Left renal pelvis (tissue), 4 donors: Measurements from ENCODE around the gene RTKN. TPM values are rescaled to one million over a fixed set of nuclear protein-coding genes. Genes with fewer than 3 reads are reported as not detected.
A peak's percentile ranks its signal among the peaks of the same experiment; 100 is the strongest.

Experiments
- DNase-seq, 4 donors: peaks; one replicate each; pipeline ENCODE4 v3.0.0-alpha.2; 2013; ENCODE audit warnings: low read depth in 4 of 4, low spot score in 3 of 4
- polyA plus RNA-seq, 4 donors: library from polyadenylated mRNA; unstranded; fragments of 120-200 nt; gene quantifications; one replicate each; pipeline ENCODE4 v1.2.1, GENCODE V29; 2013; ENCODE audit not compliant: insufficient read length in 4 of 4

Gene RTKN
- polyA plus RNA-seq, 4 donors: 36.1 to 85.3 (median 56.9) TPM

GRCh38 chr2:74419345-74419744, 22.4 kb downstream of the RTKN start:
- DNase-seq: no peak

- DNase-seq: no peak
These were observed 23.4 kb downstream of the RTKN start for GRCh38 chr2:74418312-74418711.

- no peak for DNase-seq
These were observed 24.0 kb downstream of the RTKN start for GRCh38 chr2:74417763-74418162.

GRCh38 chr2:74417197-74417596, 24.5 kb downstream of the RTKN start:
- no peak for DNase-seq

GRCh38 chr2:74416778-74417177, 25.0 kb downstream of the RTKN start:
- DNase-seq: no peak

GRCh38 chr2:74415762-74416395, 25.9 kb downstream of the RTKN start:
- DNase-seq: no peak

GRCh38 chr2:74414881-74415761, 26.6 kb downstream of the RTKN start:
- peak in 1 of 4 donors; percentile 37 for DNase-seq

- no peak for DNase-seq
These were observed 27.3 kb downstream of the RTKN start for GRCh38 chr2:74414441-74414840.

- DNase-seq: no peak
These were observed 28.6 kb downstream of the RTKN start for GRCh38 chr2:74413001-74413698.

GRCh38 chr2:74407682-74408081, 34.1 kb downstream of the RTKN start:
- no peak for DNase-seq

GRCh38 chr2:74406035-74406434, 35.7 kb downstream of the RTKN start:
- DNase-seq: no peak

- DNase-seq: no peak
These were observed 39.8 kb downstream of the RTKN start for GRCh38 chr2:74401891-74402290.

- DNase-seq: no peak
These were observed 42.0 kb downstream of the RTKN start for GRCh38 chr2:74399785-74400184.

- DNase-seq: no peak
These were observed 45.6 kb downstream of the RTKN start for GRCh38 chr2:74396149-74396548.

GRCh38 chr2:74393525-74393924, 48.2 kb downstream of the RTKN start:
- no peak for DNase-seq

GRCh38 chr2:74392449-74392743, 49.3 kb downstream of the RTKN start:
- no peak for DNase-seq

- peak; percentile 87 to 88 (median 87) for DNase-seq
These were observed 49.9 kb downstream of the RTKN start for GRCh38 chr2:74391580-74392448.

GRCh38 chr2:74391209-74391579, 50.5 kb downstream of the RTKN start:
- DNase-seq: peak in 1 of 4 donors; percentile 19

GRCh38 chr2:74390606-74391005, 51.1 kb downstream of the RTKN start:
- DNase-seq: peak in 1 of 4 donors; percentile 17

- no peak for DNase-seq
These were observed 54.4 kb downstream of the RTKN start for GRCh38 chr2:74387346-74387745.

GRCh38 chr2:74385396-74385795, 56.3 kb downstream of the RTKN start:
- no peak for DNase-seq
